Osteoblast (primary cell): ENCODE results near the gene CC2D2B. TPM values are rescaled to one million over a fixed set of nuclear protein-coding genes. Genes with fewer than 3 reads are reported as not detected.

ENCODE experiments used
- DNase-seq: peaks from one replicate; pipeline ENCODE4 v3.0.0; 2011; ENCODE audit warnings: low spot score, mixed read lengths; ENCODE audit not compliant: insufficient read length; ENCODE audit errors: missing footprints
- H2AFZ ChIP-seq: 2 replicates; pipeline ENCODE4 v1.6.0; 2011; ENCODE audit warnings: mild to moderate bottlenecking, low read length
- H3K27ac ChIP-seq: 2 replicates; pipeline ENCODE4 v1.5.1; 2011; ENCODE audit warnings: mild to moderate bottlenecking, low read depth, low read length, moderate library complexity
- H3K27me3 ChIP-seq: 2 replicates; pipeline ENCODE4 v1.6.0; 2012; ENCODE audit warnings: mild to moderate bottlenecking, control low read depth, inconsistent platforms, low read length, moderate library complexity; ENCODE audit not compliant: insufficient read depth
- H3K36me3 ChIP-seq: 2 replicates; pipeline ENCODE4 v1.5.1; 2011; ENCODE audit warnings: mild to moderate bottlenecking, low read length, control low read depth, moderate library complexity; ENCODE audit not compliant: insufficient read depth
- H3K4me1 ChIP-seq: 2 replicates; pipeline ENCODE4 v1.5.1; 2011; ENCODE audit warnings: mild to moderate bottlenecking, low read length, control low read depth, moderate library complexity; ENCODE audit not compliant: insufficient read depth
- H3K4me2 ChIP-seq: 2 replicates; pipeline ENCODE4 v1.6.0; 2011; ENCODE audit warnings: mild to moderate bottlenecking, low read length; ENCODE audit not compliant: insufficient read depth
- H3K4me3 ChIP-seq: fragments of 200-600 bp; sonication (generic); 3 replicates; pipeline ENCODE4 v1.5.1; 2012; ENCODE audit warnings: mild to moderate bottlenecking, low read length, inconsistent platforms; ENCODE audit not compliant: insufficient read depth
- H3K79me2 ChIP-seq: 2 replicates; pipeline ENCODE4 v1.6.0; 2012; ENCODE audit warnings: mild to moderate bottlenecking, low read length, control low read depth, inconsistent platforms; ENCODE audit not compliant: insufficient read depth
- H3K9me3 ChIP-seq: 2 replicates; pipeline ENCODE4 v1.5.1; 2011; ENCODE audit warnings: low read depth, low read length, control low read depth
- H4K20me1 ChIP-seq: 2 replicates; pipeline ENCODE4 v1.6.0; 2012; ENCODE audit warnings: mild to moderate bottlenecking, low read length, control low read depth; ENCODE audit not compliant: insufficient read depth
- CTCF ChIP-seq: IDR thresholded peaks from 2 replicates; pipeline ENCODE4 v1.5.1; 2011; ENCODE audit warnings: mild to moderate bottlenecking, low read depth, low read length, moderate library complexity; ENCODE audit errors: extremely low read depth
- total RNA-seq: library from RNA; depleted of rRNA; stranded (reverse); fragments of >200 nt; gene quantifications from 2 replicates; pipeline ENCODE4 v1.2.3, GENCODE V29; 2012

The CC2D2B gene
- total RNA-seq, 1 donor: 0.36 TPM

GRCh38 chr10:96072674-96073073 lies 164.9 kb downstream of the CC2D2B start:
- Histone ChIP-seq H4K20me1 (no peaks in the 10 kb centered on the region), H3K36me3 (no peaks in the 10 kb centered on the region), H3K4me3 (no peak overlapping the region), H3K4me2 (no peak overlapping the region), H3K27ac (no peak overlapping the region), H3K27me3 (no peaks in the 10 kb centered on the region), H3K4me1 (peaks cover 9% of the 10 kb centered on the region), H2AFZ (no peak overlapping the region), H3K9me3 (no peaks in the 10 kb centered on the region), H3K79me2 (no peaks in the 10 kb centered on the region)
- no peak for TF ChIP-seq CTCF
- DNase-seq: no peak

GRCh38 chr10:96073722-96074121 lies 165.9 kb downstream of the CC2D2B start:
- Histone ChIP-seq H3K27ac (no peak overlapping the region), H3K27me3 (no peaks in the 10 kb centered on the region), H3K4me2 (peak overlapping the region; percentile 2), H3K36me3 (no peaks in the 10 kb centered on the region), H3K4me3 (no peak overlapping the region), H4K20me1 (no peaks in the 10 kb centered on the region), H2AFZ (no peak overlapping the region), H3K9me3 (no peaks in the 10 kb centered on the region), H3K4me1 (peaks cover 9% of the 10 kb centered on the region), H3K79me2 (no peaks in the 10 kb centered on the region)
- DNase-seq: peak; percentile 69
- TF ChIP-seq CTCF: no peak

- H3K36me3 ChIP-seq: no peaks in the 10 kb centered on the region
Measured at GRCh38 chr10:96074776-96075175, 167.0 kb downstream of the CC2D2B start.

GRCh38 chr10:96075977-96076376 lies 168.2 kb downstream of the CC2D2B start:
- H4K20me1 ChIP-seq: no peaks in the 10 kb centered on the region
- H3K79me2 ChIP-seq: no peaks in the 10 kb centered on the region
- H3K27me3 ChIP-seq: no peaks in the 10 kb centered on the region
- no peak overlapping the region for H3K4me2 ChIP-seq
- no peak for TF ChIP-seq CTCF
- H3K9me3 ChIP-seq: no peaks in the 10 kb centered on the region
- no peak overlapping the region for H3K27ac ChIP-seq
- peaks cover 9% of the 10 kb centered on the region for H3K4me1 ChIP-seq
- no peaks in the 10 kb centered on the region for H3K36me3 ChIP-seq
- DNase-seq: no peak
- H2AFZ ChIP-seq: no peak overlapping the region
- H3K4me3 ChIP-seq: no peak overlapping the region

More at GRCh38 chr10:96074776-96075175, 167.0 kb downstream of the CC2D2B start:
- H3K9me3 ChIP-seq: no peaks in the 10 kb centered on the region
- no peaks in the 10 kb centered on the region for H3K79me2 ChIP-seq
- DNase-seq: no peak
- no peak overlapping the region for H2AFZ ChIP-seq
- no peak overlapping the region for H3K27ac ChIP-seq
- no peak overlapping the region for H3K4me2 ChIP-seq
- H3K4me3 ChIP-seq: no peak overlapping the region
- no peaks in the 10 kb centered on the region for H4K20me1 ChIP-seq
- TF ChIP-seq CTCF: no peak
- peaks cover 9% of the 10 kb centered on the region for H3K4me1 ChIP-seq
- no peaks in the 10 kb centered on the region for H3K27me3 ChIP-seq
